ENCODE results near the gene DRD1. TPM values are rescaled to one million over a fixed set of nuclear protein-coding genes. Genes with fewer than 3 reads are reported as not detected.

DRD1 gene
- total RNA-seq, 1 donor from 2014 or later = 0.87 TPM

DNA sequence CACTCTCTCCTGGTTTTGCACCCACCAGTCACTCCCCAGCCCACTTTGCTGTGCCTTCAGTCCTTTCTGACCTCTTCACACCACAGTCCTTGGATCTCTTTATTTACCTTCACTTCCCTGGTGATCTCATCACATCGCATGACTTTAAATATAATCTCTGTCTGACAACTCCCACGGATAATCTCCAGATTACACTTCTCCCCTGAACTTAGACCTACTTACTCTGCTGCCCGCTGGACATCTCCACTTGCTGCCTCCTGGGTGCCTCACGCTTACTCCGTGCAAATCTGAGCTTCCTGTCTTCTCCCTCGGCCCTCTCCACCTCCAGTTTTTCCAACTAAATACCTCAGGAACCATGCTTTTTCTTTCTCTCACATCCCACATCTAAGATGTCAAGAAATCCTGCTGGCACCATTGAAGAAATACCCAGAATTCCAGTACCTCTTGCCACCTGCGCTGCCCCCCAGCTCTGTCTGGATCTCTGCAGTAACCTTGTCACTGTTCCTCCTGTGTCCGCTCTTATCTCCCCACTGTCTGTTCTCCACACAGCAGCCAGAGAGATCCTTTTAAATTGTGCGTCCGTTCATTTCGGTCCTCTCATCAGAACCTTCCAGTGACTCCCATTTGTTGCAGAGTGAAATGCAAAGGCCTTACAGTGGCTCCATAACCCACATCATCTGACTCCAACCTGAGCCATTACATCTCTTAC, 43.7 kb upstream of the DRD1 start:
- Mint-ChIP-seq H3K27ac (no peak overlapping the region), H3K9me3 (peaks cover 7% of the 10 kb centered on the region), H3K27me3 (no peaks in the 10 kb centered on the region)

DNA sequence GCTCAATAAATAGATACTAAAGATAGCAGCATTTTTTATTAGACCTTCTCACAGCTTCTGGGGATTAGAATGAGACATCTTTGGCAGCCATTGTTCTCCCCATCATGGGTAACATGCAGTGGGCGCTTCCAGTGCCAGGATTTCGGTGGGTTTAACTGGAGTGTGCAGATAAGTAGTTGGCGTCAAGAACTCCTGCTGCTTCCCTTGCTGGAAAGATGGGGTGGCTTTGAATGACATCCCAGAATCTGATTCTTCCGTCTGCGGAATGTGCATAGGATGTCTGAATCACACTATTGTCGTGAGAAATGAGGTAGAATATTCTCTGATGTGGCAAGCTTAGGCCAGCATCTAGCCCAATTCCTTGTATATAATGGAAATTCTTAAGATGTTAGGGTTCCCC, 41.6 kb upstream of the DRD1 start:
- Mint-ChIP-seq H3K27ac (no peak overlapping the region), H3K4me1 (ENCODE audit: unreplicated experiment) (peaks cover 33% of the 10 kb centered on the region), H3K4me3 (no peak overlapping the region), H3K27me3 (no peaks in the 10 kb centered on the region), H3K9me3 (peaks cover 10% of the 10 kb centered on the region), H3K36me3 (peaks cover 78% of the 10 kb centered on the region)
- DNase-seq (ENCODE audit: extremely low spot score, unreplicated experiment) = no peak
- TF ChIP-seq, protein P1, sequence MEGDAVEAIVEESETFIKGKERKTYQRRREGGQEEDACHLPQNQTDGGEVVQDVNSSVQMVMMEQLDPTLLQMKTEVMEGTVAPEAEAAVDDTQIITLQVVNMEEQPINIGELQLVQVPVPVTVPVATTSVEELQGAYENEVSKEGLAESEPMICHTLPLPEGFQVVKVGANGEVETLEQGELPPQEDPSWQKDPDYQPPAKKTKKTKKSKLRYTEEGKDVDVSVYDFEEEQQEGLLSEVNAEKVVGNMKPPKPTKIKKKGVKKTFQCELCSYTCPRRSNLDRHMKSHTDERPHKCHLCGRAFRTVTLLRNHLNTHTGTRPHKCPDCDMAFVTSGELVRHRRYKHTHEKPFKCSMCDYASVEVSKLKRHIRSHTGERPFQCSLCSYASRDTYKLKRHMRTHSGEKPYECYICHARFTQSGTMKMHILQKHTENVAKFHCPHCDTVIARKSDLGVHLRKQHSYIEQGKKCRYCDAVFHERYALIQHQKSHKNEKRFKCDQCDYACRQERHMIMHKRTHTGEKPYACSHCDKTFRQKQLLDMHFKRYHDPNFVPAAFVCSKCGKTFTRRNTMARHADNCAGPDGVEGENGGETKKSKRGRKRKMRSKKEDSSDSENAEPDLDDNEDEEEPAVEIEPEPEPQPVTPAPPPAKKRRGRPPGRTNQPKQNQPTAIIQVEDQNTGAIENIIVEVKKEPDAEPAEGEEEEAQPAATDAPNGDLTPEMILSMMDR (conservative IDR thresholded peaks at IDR 0.05) = no peak

More for the DNA sequence above, 43.7 kb upstream of the DRD1 start:
- no peak overlapping the region for H3K4me3 Mint-ChIP-seq
- peaks cover 20% of the 10 kb centered on the region for H3K4me1 Mint-ChIP-seq (ENCODE audit: unreplicated experiment)
- peaks cover 77% of the 10 kb centered on the region for H3K36me3 Mint-ChIP-seq
- TF ChIP-seq, protein P1 (conservative IDR thresholded peaks at IDR 0.05) = no peak
- DNase-seq (ENCODE audit: extremely low spot score, unreplicated experiment) = no peak

DNA sequence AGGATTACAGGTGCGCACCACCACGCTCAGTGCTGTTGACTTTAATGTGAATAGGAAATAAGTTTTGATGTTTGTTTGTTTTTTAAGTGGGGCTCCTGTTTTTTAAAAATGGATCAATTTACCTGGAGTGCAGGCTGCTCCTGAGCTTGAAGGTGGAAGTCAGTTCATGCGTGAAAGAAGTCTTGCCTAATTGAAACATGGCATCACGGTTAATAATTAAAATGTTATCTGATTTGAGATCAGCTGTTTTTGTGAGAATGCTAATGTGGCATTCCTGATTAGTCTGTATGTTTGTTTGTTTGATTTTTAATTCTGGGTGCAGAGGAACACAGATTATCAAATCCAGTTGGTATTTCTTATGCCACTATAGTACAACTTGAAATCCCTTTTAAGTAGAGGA, 40.8 kb upstream of the DRD1 start:
- Mint-ChIP-seq H3K9me3 (peaks cover 10% of the 10 kb centered on the region), H3K4me3 (no peak overlapping the region), H3K27me3 (no peaks in the 10 kb centered on the region), H3K36me3 (peaks cover 76% of the 10 kb centered on the region), H3K4me1 (ENCODE audit: unreplicated experiment) (peaks cover 38% of the 10 kb centered on the region), H3K27ac (no peak overlapping the region)
- TF ChIP-seq, protein P1 (conservative IDR thresholded peaks at IDR 0.05) = no peak
- no peak for DNase-seq (ENCODE audit: extremely low spot score, unreplicated experiment)

DNA sequence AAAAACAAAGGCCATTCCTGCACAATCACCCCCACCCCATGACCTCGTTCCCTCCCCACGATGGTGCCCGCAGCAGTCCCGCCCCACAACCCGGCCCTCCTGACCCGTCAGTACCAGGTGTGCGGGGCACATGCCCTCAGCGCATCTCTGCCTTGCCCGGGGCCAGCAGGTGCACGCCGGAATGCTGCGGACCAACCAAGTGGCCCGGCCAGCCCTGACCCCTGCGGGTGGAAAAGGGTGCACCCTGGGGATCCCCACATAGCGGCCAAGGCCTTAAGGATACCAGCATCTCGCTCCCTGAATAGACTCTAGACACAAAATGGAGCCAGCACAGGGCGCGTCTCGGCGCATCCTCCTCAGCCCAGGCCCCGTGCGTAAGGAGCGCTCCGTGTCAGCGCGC, 40.3 kb upstream of the DRD1 start:
- Mint-ChIP-seq H3K27ac (no peak overlapping the region), H3K4me1 (ENCODE audit: unreplicated experiment) (peaks cover 43% of the 10 kb centered on the region), H3K27me3 (no peaks in the 10 kb centered on the region), H3K9me3 (peaks cover 10% of the 10 kb centered on the region), H3K4me3 (no peak overlapping the region), H3K36me3 (peaks cover 71% of the 10 kb centered on the region)
- DNase-seq (ENCODE audit: extremely low spot score, unreplicated experiment) = no peak
- TF ChIP-seq, protein P1 (conservative IDR thresholded peaks at IDR 0.05) = no peak

DNA sequence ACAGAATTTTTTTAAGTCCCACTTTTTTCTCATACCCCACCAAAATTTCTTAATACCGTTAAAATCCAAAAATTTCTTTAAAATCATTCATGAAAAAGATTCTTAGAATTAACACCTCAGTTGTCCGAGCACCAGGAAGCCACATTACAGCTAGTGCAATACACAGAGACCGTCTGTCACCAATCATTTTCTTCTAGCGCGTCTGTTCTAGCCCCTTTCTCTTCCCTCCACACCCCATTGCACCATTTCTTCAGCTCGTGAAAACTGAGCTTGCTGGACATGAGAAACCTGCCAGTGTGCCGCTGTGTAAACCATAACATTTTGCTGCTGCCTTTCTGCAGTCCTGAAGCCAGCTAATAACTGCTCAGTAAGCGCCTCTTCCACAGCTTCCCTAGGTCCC, 39.4 kb upstream of the DRD1 start:
- TF ChIP-seq, protein P1 (conservative IDR thresholded peaks at IDR 0.05) = no peak
- Mint-ChIP-seq H3K9me3 (peaks cover 10% of the 10 kb centered on the region), H3K36me3 (peaks cover 61% of the 10 kb centered on the region), H3K27ac (no peak overlapping the region), H3K27me3 (no peaks in the 10 kb centered on the region), H3K4me3 (no peak overlapping the region), H3K4me1 (ENCODE audit: unreplicated experiment) (peaks cover 43% of the 10 kb centered on the region)
- DNase-seq (ENCODE audit: extremely low spot score, unreplicated experiment) = no peak

All from type B pancreatic cell (in vitro differentiated cells).